ENCODE measurements around the gene CHRNA1.

GRCh38 chr2:174772472-174772801 lies 8.2 kb upstream of the CHRNA1 start:
- no peak for TF ChIP-seq GATA3 (IDR thresholded peaks at IDR 0.05; ENCODE audit: low read depth, low read length)
- no peak for TF ChIP-seq GATA2 (IDR thresholded peaks at IDR 0.05; ENCODE audit: low read depth, low read length)

Measured in SH-SY5Y (cell line).